HepG2 (cell line): ENCODE measurements around the gene CHST3. TPM values are rescaled to one million over a fixed set of nuclear protein-coding genes. Genes with fewer than 3 reads are reported as not detected.

ENCODE experiments used
- ATAC-seq: fragments of 200-7000 bp; cut with Tn5 transposase; 3 replicates; pipeline ENCODE4 v1.9.1; 2020; ENCODE audit warnings: mild to moderate bottlenecking, moderate library complexity
- BruUV-seq: library from RNA; stranded (reverse); fragments of 400-500 nt; replicated peaks from 2 replicates; lab custom pipeline; 2021; lab: Mats Ljungman, UMichigan
- CTCF ChIA-PET: fragments of 300-600 bp; formaldehyde crosslinking; extraction: SDS; loops from one replicate; lab custom pipeline; 2021; ENCODE audit warnings: low total read pairs, inconsistent platforms, low intra/inter-chr PET ratio; lab: Yijun Ruan, JAX
- POLR2A ChIA-PET: fragments of 350-600 bp; sonication (Branson Sonifier 250); formaldehyde crosslinking; loops from one replicate; lab custom pipeline; 2020; ENCODE audit warnings: antibody characterized with exemption, inconsistent platforms; lab: Yijun Ruan, JAX
- DNase-seq: peaks from one replicate; pipeline ENCODE4 v3.0.0-alpha.2; 2015; ENCODE audit warnings: low spot score
- FAIRE-seq: peaks from 3 replicates; lab custom pipeline; 2011; peaks lifted over from hg19 to GRCh38; lab: Jason Lieb, UNC
- H2AFZ ChIP-seq: one replicate; pipeline ENCODE4 v1.6.1; 2011; ENCODE audit warnings: low read length, inconsistent platforms
- H3K27ac ChIP-seq: fragments of 300-600 bp; 3 replicates; pipeline ENCODE4 v1.8.0; 2011; ENCODE audit warnings: mixed run types, mild to moderate bottlenecking, mixed read lengths, low read length, inconsistent platforms; ENCODE audit not compliant: insufficient read depth; ENCODE audit errors: extremely low read length
- H3K27me3 ChIP-seq, 2 experiments: fragments of 200-600 bp in 1 of 2; 2 replicates in 1 of 2; 3 replicates in 1 of 2; pipeline versions ENCODE4 v1.6.0 to v1.8.0; 2011; ENCODE audit warnings: low read length in 2 of 2, mild to moderate bottlenecking in 2 of 2, moderate library complexity in 2 of 2, inconsistent platforms in 1 of 2; ENCODE audit not compliant: insufficient read depth in 2 of 2, control insufficient read depth in 1 of 2
- H3K36me3 ChIP-seq, 2 experiments: fragments of 200-600 bp in 1 of 2; replicated peaks in 1 of 2; 2 replicates in 1 of 2; 3 replicates in 1 of 2; pipeline versions ENCODE4 v1.5.1 to v1.8.0; 2011; ENCODE audit warnings: low read length in 2 of 2, inconsistent platforms in 1 of 2; ENCODE audit not compliant: insufficient read depth in 2 of 2, control insufficient read depth in 1 of 2
- H3K4me1 ChIP-seq: 2 replicates; pipeline ENCODE4 v1.5.1; 2012; ENCODE audit warnings: low read length, inconsistent platforms; ENCODE audit not compliant: insufficient read depth
- H3K4me2 ChIP-seq: 2 replicates; pipeline ENCODE4 v1.6.0; 2011; ENCODE audit warnings: low read depth, low read length, inconsistent platforms
- H3K4me3 ChIP-seq, 3 experiments: fragments of 200-600 bp in 1 of 3; sonication (generic), shearing (Covaris generic) in 1 of 3; replicated peaks in 1 of 3; 2 replicates each; pipeline ENCODE4 v1.5.1; 2011 to 2016; ENCODE audit warnings: low read length in 3 of 3, inconsistent platforms in 2 of 3, low read depth in 2 of 3, mild to moderate bottlenecking in 2 of 3, control low read depth in 1 of 3, mixed read lengths in 1 of 3; ENCODE audit not compliant: insufficient read depth in 1 of 3
- H3K79me2 ChIP-seq: one replicate; pipeline ENCODE4 v1.6.1; 2011; ENCODE audit warnings: low read length, inconsistent platforms; ENCODE audit not compliant: insufficient read depth
- H3K9ac ChIP-seq: 2 replicates; pipeline ENCODE4 v1.6.0; 2011; ENCODE audit warnings: mild to moderate bottlenecking, low read depth, low read length, inconsistent platforms; ENCODE audit not compliant: insufficient read depth
- H3K9me3 ChIP-seq: 2 replicates; pipeline ENCODE4 v1.5.1; 2012; ENCODE audit warnings: mild to moderate bottlenecking, low read length
- H4K20me1 ChIP-seq: 2 replicates; pipeline ENCODE4 v1.6.0; 2011; ENCODE audit warnings: inconsistent platforms, mild to moderate bottlenecking, low read length, moderate library complexity; ENCODE audit not compliant: insufficient read depth
- CREM ChIP-seq, 2 experiments: sonication (generic) in 1 of 2; formaldehyde crosslinking in 1 of 2; IDR thresholded peaks; 2 replicates each; pipeline versions ENCODE4 v1.4.0 to v1.6.1; 2016 to 2020; ENCODE audit warnings: antibody characterized with exemption in 1 of 2, mild to moderate bottlenecking in 1 of 2, missing genetic modification reagents in 1 of 2
- ESRRA ChIP-seq: sonication (generic); formaldehyde crosslinking; IDR thresholded peaks from 2 replicates; pipeline ENCODE4 v1.5.1; 2020; ENCODE audit warnings: mild to moderate bottlenecking, low read depth, missing genetic modification reagents
- MYPOP ChIP-seq: sonication (generic); formaldehyde crosslinking; IDR thresholded peaks from 2 replicates; pipeline ENCODE4 v1.8.1; 2023; ENCODE audit warnings: mild to moderate bottlenecking, moderate library complexity, missing genetic modification reagents
- PITX1 ChIP-seq: sonication (generic); formaldehyde crosslinking; IDR thresholded peaks from 2 replicates; pipeline ENCODE4 v1.5.1; 2020; ENCODE audit warnings: mild to moderate bottlenecking, missing genetic modification reagents
- THAP11 ChIP-seq: IDR thresholded peaks from 2 replicates; pipeline ENCODE4 v1.6.1; 2016; ENCODE audit warnings: missing biosample characterization, missing genetic modification reagents
- ZNF510 ChIP-seq: sonication (generic); formaldehyde crosslinking; IDR thresholded peaks from 2 replicates; pipeline ENCODE4 v1.4.0; 2020; ENCODE audit warnings: low read depth, mild to moderate bottlenecking, missing genetic modification reagents
- ZNF556 ChIP-seq: sonication (generic); formaldehyde crosslinking; IDR thresholded peaks from 2 replicates; pipeline ENCODE4 v1.4.0; 2020; ENCODE audit warnings: mild to moderate bottlenecking, missing genetic modification reagents, borderline replicate concordance
- ZNF761 ChIP-seq: sonication (generic); formaldehyde crosslinking; conservative IDR thresholded peaks from 2 replicates; pipeline ENCODE4 v1.4.0; 2020; ENCODE audit warnings: mild to moderate bottlenecking, missing genetic modification reagents
- ZNF784 ChIP-seq: sonication (generic); formaldehyde crosslinking; IDR thresholded peaks from 2 replicates; pipeline ENCODE4 v1.5.1; 2020; ENCODE audit warnings: missing genetic modification reagents, mild to moderate bottlenecking, borderline replicate concordance
- ZSCAN21 ChIP-seq: sonication (generic); formaldehyde crosslinking; IDR thresholded peaks from 2 replicates; pipeline ENCODE4 v1.8.0; 2022; ENCODE audit warnings: mild to moderate bottlenecking, missing genetic modification reagents, moderate library complexity, borderline replicate concordance
- WGBS: methylation state at CpG from one replicate; pipeline ENCODE4 v1.1.6; 2017; ENCODE audit warnings: low lambda C conversion rate; 5-methylcytosine and 5-hydroxymethylcytosine counted together
- in situ Hi-C: cut with HindIII; loops from 2 replicates; pipeline ENCODE4 v1.10.0; 2017; ENCODE audit warnings: low pct_unique_long_range_greater_than_20kb; ENCODE audit not compliant: extremely low pct_ligation_motif_present
- intact Hi-C: fragments of 100-400 bp; cut with micrococcal nuclease; formaldehyde crosslinking; loops from one replicate; pipeline ENCODE4 v1.10.0; 2022; ENCODE audit not compliant: unreplicated experiment
- polyA plus RNA-seq, 8 experiments: library from polyadenylated mRNA; depleted of rRNA in 3 of 8; stranded (reverse) in 7 of 8; unstranded in 1 of 8; fragments of >200 nt; fragmentation: Illumina TruSeq in 4 of 8; extraction: Trizol in 4 of 8; gene quantifications; 2 replicates each; pipeline versions ENCODE4 v1.2.1 to v1.2.3, GENCODE V29; 2011 to 2016; ENCODE audit warnings: low read depth in 4 of 8, missing spikeins in 1 of 8, mixed read lengths in 1 of 8; ENCODE audit not compliant: insufficient read depth in 1 of 8
- total RNA-seq, 5 experiments: library from RNA; depleted of rRNA; stranded (reverse); fragments of >200 nt; fragmentation: Illumina TruSeq; extraction: Trizol; gene quantifications; 2 replicates each; pipeline ENCODE4 v1.2.3, GENCODE V29; 2016; ENCODE audit warnings: low read depth in 1 of 5

CHST3 gene
- total and polyA plus RNA-seq, 2 of the 13 experiments (the other 11 are each of a cell fraction or from before 2014, with no cell fraction given): 7.2 to 18.7 TPM

- no peak for TF ChIP-seq ZNF510 (CRISPR knock-in tag)
Observed at GRCh38 chr10:72002354-72003295, 38.4 kb downstream of the CHST3 start (continued).

- peaks cover 6% of the 10 kb centered on the region for H3K79me2 ChIP-seq
- H3K36me3 ChIP-seq: peaks cover 21 to 46% of the 10 kb centered on the region in 2 experiments; a peak in 4 of 5 replicates
- no TSS peak for BruUV-seq
- H4K20me1 ChIP-seq: no peaks in the 10 kb centered on the region
- no peak overlapping the region for H3K9ac ChIP-seq
- H2AFZ ChIP-seq: no peak overlapping the region
- H3K4me1 ChIP-seq: peaks cover 45% of the 10 kb centered on the region
- no peak for ATAC-seq
- POLR2A ChIA-PET: no interaction called here
- intact Hi-C loops: no loop called here
- TF ChIP-seq MYPOP (no peak), ZNF761 (CRISPR knock-in tag) (no peak), ZNF556 (no peak), CREM (IDR thresholded peaks at IDR 0.05) (no peak), CREM (CRISPR knock-in tag; IDR thresholded peaks at IDR 0.05) (no peak), THAP11 (no peak), ESRRA (no peak), ZNF784 (CRISPR knock-in tag) (no peak), ZSCAN21 (CRISPR knock-in tag) (no peak), PITX1 (CRISPR knock-in tag) (no peak)
- no peak overlapping the region for H3K27ac ChIP-seq
- DNase-seq: no peak
- in situ Hi-C loops: no loop called here
- FAIRE-seq: no peak
- WGBS: 90% methylated on average over 3 of the region's 3 CpGs
- H3K4me3 ChIP-seq: no peak overlapping the region
- CTCF ChIA-PET: no interaction called here
- no peaks in the 10 kb centered on the region for H3K9me3 ChIP-seq
- H3K4me2 ChIP-seq: no peak overlapping the region
- no peaks in the 10 kb centered on the region for H3K27me3 ChIP-seq
Observed at GRCh38 chr10:72006026-72006425, 41.8 kb downstream of the CHST3 start.
